ENCODE data around the gene FLNC.

FLNC gene

DNA sequence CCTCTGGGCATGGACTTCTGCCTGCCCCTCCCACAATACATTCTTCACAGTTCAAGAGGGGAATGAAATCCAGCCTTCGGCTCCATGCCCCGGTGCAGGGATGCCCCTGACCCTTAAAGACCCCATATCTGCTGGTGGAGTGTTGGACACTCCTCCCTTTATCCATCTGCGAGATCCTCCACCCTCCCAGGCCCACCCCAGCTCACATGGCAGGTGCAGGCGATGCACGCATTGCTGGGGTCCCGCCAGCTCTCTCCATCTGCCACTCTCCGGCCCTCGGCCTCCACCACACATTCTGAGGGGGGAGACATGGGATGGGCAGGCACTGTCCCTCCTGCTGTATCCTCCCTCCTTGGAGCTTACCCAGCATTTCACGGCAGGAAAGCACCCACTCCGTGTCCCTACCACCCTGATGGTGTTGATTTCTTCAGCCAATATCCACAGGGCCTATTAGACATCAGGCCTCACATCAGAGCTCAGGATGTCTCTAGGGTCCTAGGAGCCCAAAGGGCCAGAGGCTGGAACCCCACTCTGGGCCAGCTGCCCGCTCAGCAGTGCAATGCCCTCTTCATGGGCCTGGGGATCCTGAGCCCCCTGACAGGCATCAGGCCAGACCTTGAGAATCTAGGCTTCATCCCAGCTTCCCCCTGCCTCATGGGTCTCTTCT lies 50.7 kb downstream of the FLNC start:
- Histone ChIP-seq H3K27me3 (peaks cover 0 to 15% of the 10 kb centered on the region in 2 donors), H3K4me3 (no peak overlapping the region), H3K4me1 (no peaks in the 10 kb centered on the region), H3K27ac (no peak overlapping the region), H3K36me3 (no peaks in the 10 kb centered on the region), H3K9me3 (no peaks in the 10 kb centered on the region)
- intact Hi-C loops (cut with DNase I; ENCODE audit: low total_unique reads), result loop anchor here (5.0 kb wide), 2 partner anchors 269 to 409 kb away; no protein-coding TSS in a partner anchor
- TF ChIP-seq, protein P1, sequence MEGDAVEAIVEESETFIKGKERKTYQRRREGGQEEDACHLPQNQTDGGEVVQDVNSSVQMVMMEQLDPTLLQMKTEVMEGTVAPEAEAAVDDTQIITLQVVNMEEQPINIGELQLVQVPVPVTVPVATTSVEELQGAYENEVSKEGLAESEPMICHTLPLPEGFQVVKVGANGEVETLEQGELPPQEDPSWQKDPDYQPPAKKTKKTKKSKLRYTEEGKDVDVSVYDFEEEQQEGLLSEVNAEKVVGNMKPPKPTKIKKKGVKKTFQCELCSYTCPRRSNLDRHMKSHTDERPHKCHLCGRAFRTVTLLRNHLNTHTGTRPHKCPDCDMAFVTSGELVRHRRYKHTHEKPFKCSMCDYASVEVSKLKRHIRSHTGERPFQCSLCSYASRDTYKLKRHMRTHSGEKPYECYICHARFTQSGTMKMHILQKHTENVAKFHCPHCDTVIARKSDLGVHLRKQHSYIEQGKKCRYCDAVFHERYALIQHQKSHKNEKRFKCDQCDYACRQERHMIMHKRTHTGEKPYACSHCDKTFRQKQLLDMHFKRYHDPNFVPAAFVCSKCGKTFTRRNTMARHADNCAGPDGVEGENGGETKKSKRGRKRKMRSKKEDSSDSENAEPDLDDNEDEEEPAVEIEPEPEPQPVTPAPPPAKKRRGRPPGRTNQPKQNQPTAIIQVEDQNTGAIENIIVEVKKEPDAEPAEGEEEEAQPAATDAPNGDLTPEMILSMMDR (IDR thresholded peaks at IDR 0.05), result no peak
- DNase-seq, result no peak

DNA sequence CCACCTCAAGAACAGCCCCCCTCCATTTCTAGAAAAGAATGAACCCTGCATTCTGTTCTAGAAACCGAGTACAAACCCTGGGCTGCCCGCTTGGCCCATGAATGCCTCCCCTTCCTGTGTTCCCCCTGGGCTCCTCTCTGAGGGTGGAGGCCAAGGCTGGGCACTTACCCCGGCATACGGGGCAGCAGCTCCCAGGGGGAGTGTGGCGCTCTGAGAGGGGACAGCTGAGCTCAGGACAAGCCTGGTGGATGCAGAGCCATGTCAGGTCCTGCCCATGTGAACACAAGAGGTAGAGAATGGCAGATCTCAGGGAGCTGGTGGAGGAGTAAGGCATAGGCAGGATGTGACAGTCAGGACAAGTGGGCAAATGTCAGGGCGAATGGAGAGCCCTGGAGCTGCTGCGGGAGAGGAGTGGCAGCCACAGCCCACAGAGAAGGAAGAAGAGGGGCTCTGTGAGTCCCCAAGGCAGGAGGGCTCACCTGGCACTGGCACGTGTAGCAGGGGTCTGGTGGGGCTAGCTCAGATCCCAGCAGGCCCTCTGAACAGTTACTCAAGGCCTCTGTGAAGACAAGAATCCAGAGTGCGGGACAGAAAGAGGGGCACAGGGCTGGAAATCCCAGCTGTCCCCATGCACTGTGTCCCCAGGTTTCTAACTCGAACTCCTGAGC lies 51.4 kb downstream of the FLNC start:
- Histone ChIP-seq H3K27me3 (peaks cover 0 to 22% of the 10 kb centered on the region in 2 donors), H3K4me3 (no peak overlapping the region), H3K4me1 (no peaks in the 10 kb centered on the region), H3K27ac (no peak overlapping the region), H3K9me3 (no peaks in the 10 kb centered on the region), H3K36me3 (no peaks in the 10 kb centered on the region)
- DNase-seq, result no peak
- TF ChIP-seq, protein P1 (IDR thresholded peaks at IDR 0.05), result no peak
- intact Hi-C loops (cut with DNase I; ENCODE audit: low total_unique reads), result loop anchor here (5.0 kb wide), 2 partner anchors 269 to 409 kb away; no protein-coding TSS in a partner anchor

DNA sequence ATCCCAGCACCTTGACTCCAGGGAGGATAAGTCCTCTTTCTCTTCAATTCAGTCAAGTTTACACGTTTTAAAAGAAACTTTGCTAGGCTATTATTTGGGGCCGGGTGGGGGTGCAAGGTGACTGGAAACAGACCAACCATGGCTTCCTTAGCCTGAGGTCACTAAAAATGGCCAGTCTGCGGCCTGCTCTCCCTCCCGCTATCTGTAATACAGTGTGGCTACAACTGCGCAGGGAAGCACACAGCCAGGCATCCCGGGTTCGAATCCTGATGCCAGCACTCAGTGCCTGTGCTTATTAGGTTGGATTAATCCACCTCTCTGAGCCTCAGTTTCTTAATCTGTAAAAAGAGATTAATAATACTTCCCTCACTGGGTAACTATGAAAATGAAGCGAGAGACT lies 51.9 kb downstream of the FLNC start:
- H3K4me3 ChIP-seq, result no peak overlapping the region
- TF ChIP-seq, protein P1 (IDR thresholded peaks at IDR 0.05), result no peak
- no peak for DNase-seq
- no peak overlapping the region for H3K27ac ChIP-seq
- H3K4me1 ChIP-seq, result no peaks in the 10 kb centered on the region
- intact Hi-C loops (cut with DNase I; ENCODE audit: low total_unique reads), result loop anchor here (5.0 kb wide), 2 partner anchors 270 to 410 kb away; no protein-coding TSS in a partner anchor
- no peaks in the 10 kb centered on the region for H3K36me3 ChIP-seq
- H3K27me3 ChIP-seq, result peaks cover 0 to 27% of the 10 kb centered on the region in 2 donors
- H3K9me3 ChIP-seq, result no peaks in the 10 kb centered on the region

DNA sequence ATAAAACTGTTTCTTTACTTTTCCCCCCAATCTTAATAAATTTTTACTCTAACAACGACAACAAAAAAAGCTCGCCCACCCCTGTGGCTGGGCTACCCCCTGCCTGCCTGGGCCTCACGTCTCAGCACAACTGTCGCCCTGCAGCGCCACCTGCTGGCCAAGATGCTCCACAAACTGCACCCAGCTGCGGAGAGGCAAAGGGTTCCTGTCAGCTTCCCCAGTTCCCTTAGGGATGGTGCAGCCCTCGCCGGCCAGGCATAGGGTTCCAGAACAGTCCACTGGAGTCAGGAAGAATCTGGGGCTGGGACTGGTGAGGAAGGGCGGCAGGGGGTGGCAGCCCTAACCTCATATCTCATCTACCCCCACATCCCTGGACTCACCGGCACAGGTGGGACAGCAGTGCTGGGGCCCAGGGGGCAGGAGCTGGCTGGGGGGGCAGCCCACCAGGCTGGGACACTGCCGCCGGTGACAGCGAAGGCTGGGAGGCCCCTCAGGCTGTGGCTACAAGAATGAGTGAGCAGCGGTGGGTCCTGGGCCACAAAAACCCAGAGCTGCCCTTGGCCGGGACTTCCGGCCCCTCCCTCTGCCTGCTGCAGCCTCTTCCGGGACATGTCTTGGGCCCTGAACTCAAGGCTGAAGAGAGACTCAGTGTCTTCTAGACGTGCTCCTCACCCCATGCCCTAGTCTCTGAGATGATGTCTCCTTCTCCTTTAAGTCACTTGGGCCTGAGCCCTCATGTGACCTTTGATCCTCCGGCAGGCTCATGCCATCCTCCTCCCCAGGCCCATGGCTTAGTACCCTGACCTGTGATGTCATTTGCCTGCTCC lies 53.6 kb downstream of the FLNC start:
- peak; percentile 81 to 82 for DNase-seq
- TF ChIP-seq, protein P1 (IDR thresholded peaks at IDR 0.05), result peak; percentile 88 to 90
- Histone ChIP-seq H3K27me3 (peaks cover 0 to 33% of the 10 kb centered on the region in 2 donors), H3K9me3 (no peaks in the 10 kb centered on the region), H3K4me1 (no peaks in the 10 kb centered on the region), H3K4me3 (no peak overlapping the region), H3K36me3 (no peaks in the 10 kb centered on the region), H3K27ac (no peak overlapping the region)
- intact Hi-C loops (cut with DNase I; ENCODE audit: low total_unique reads), result loop anchor here (5.0 kb wide), 2 partner anchors 272 to 412 kb away; no protein-coding TSS in a partner anchor

DNA sequence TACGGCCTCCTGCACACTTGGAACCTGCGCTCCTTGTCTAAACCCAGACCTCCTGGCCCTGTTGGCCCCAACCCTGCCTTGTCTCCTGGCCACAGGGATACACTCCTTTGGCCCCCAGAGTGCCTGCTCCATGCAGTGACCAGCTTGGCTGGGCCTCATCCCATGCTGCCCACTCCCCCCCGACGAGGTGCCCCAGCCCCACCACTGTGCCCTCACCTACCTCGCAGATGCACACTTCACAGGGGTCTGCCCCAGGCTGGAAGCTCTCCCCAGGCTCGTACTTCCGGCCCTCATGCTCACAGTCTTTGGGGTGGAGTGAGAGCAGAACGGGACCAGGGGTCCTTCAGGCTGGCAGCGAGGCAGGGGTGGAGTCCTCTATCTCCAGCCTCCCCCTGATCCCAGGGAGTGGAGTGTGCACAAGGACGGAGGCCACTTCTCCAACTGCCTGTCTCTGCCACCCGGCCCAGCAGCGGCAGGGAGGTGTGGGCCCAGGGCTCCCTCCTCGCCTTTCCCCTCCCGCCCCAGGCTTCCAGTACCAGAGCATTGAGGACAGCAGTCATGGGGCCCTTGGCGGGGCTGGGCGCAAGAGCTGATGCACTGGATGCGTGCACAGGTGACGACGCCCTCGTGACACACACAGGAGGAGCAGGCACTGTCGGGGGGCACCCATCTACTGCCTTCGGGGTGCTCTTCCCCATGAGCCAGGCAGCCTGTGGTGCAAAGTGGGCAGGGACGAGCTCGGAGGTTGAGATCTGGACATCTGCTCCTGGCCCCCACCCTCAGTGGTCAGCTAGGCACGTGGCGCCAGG lies 54.6 kb downstream of the FLNC start:
- Histone ChIP-seq H3K4me3 (no peak overlapping the region), H3K27ac (no peak overlapping the region), H3K36me3 (no peaks in the 10 kb centered on the region), H3K4me1 (no peaks in the 10 kb centered on the region), H3K27me3 (peaks cover 0 to 38% of the 10 kb centered on the region in 2 donors), H3K9me3 (no peaks in the 10 kb centered on the region)
- intact Hi-C loops (cut with DNase I; ENCODE audit: low total_unique reads), result loop anchor here (5.0 kb wide), 2 partner anchors 272 to 412 kb away; no protein-coding TSS in a partner anchor
- TF ChIP-seq, protein P1 (IDR thresholded peaks at IDR 0.05), result no peak
- no peak for DNase-seq
